K562 (cell line): ENCODE data around the gene MYO10. TPM values are rescaled to one million over a fixed set of nuclear protein-coding genes. Genes with fewer than 3 reads are reported as not detected.

Source experiments
- ADNP ChIP-seq: fragments of 200-800 bp; sonication (Bioruptor generic); IDR thresholded peaks from 2 replicates; pipeline ENCODE4 v1.6.1; 2016; ENCODE audit warnings: missing genetic modification characterization, missing compliant biosample characterization
- CBX3 ChIP-seq, 2 experiments: IDR thresholded peaks; 1 replicate in 1 of 2; 2 replicates in 1 of 2; pipeline ENCODE4 v1.6.1; 2012; ENCODE audit warnings: inconsistent platforms in 2 of 2, low read length in 2 of 2, borderline replicate concordance in 1 of 2, control low read depth in 1 of 2
- MTA1 ChIP-seq: fragments of 450-650 bp; IDR thresholded peaks from 2 replicates; pipeline ENCODE4 v1.6.1; 2017; ENCODE audit warnings: borderline replicate concordance
- SMARCE1 ChIP-seq: fragments of 450-650 bp; IDR thresholded peaks from 2 replicates; pipeline ENCODE4 v1.7.1; 2016; ENCODE audit warnings: mild to moderate bottlenecking
- ZNF140 ChIP-seq: fragments of 250-450 bp; sonication (Bioruptor Pico); IDR thresholded peaks from 2 replicates; pipeline ENCODE4 v1.8.0; 2021; ENCODE audit warnings: moderate library complexity, mild to moderate bottlenecking, inconsistent platforms
- ZNF318 ChIP-seq, 2 experiments: fragments of 450-650 bp; IDR thresholded peaks; 2 replicates each; pipeline ENCODE4 v1.6.1; 2016; ENCODE audit warnings: mild to moderate bottlenecking in 2 of 2, borderline replicate concordance in 1 of 2, low read depth in 1 of 2, moderate library complexity in 1 of 2
- polyA plus RNA-seq, 8 experiments: library from polyadenylated mRNA; depleted of rRNA in 4 of 8; stranded (reverse) in 5 of 8; unstranded in 3 of 8; fragments of >200 nt; fragmentation: Nextera tagmentation in 2 of 8; fragmentation: Illumina TruSeq in 1 of 8; extraction: Ambion mirVana in 2 of 8; extraction: Trizol in 1 of 8; gene quantifications; 2 replicates each; pipeline versions ENCODE4 v1.2.1 to v1.2.3, GENCODE V29; 2011 to 2014; ENCODE audit warnings: inconsistent platforms in 1 of 8, missing spikeins in 1 of 8
- total RNA-seq, 7 experiments: library from RNA; depleted of rRNA in 6 of 7; stranded (reverse); fragments of >200 nt in 6 of 7; fragmentation: Illumina TruSeq in 2 of 7; extraction: Trizol in 2 of 7; gene quantifications; 2 replicates each; pipeline versions ENCODE4 v1.2.1 to v1.2.3, GENCODE V29; 2011 to 2021; ENCODE audit warnings: low replicate concordance in 1 of 7

The MYO10 gene
- total and polyA plus RNA-seq, 9 of the 15 experiments (the other 6 are each of a cell fraction or from before 2014, with no cell fraction given), result 0.04 to 0.24 TPM; not detected in 7

DNA sequence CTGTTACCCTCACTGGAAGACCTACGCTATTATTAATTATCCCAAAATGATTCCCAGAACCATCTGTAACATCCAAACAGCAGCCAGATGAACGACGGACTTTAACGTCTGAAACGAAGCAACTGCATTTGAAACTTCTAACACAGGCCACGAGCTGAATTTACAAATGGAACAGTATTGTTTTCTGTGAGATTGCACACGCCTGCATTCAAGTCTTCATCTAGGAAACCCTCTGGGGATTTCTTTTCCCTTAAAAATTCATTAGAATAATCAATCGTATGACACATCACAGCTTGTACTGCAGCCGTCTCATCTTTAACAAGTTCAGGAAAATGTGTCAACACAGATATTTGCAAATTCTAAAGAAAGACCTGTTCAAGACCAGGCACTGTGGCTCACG is 80.2 kb downstream of the MYO10 start (continued):
- no peak for TF ChIP-seq ZNF318 (IDR thresholded peaks at IDR 0.05; ENCODE audit: borderline replicate concordance in 1 of 2, low read depth in 1 of 2)
- no peak for TF ChIP-seq ZNF140 (CRISPR knock-in tag)
- TF ChIP-seq CBX3 (IDR thresholded peaks at IDR 0.05; ENCODE audit: borderline replicate concordance in 1 of 2, low read length in 2 of 2), result no peak
- TF ChIP-seq ADNP (tag), result no peak
- TF ChIP-seq MTA1, result no peak
- no peak for TF ChIP-seq SMARCE1
- TF ChIP-seq, all 486 proteins: peak for 0
